WTC11 (cell line): ENCODE data around the gene CDK18.

ENCODE experiments used
- TF ChIP-seq, protein P1 (sequence below): fragments of 200-600 bp; IDR thresholded peaks from 2 replicates; pipeline ENCODE4 v1.8.0; 2022; ENCODE audit warnings: antibody characterized with exemption
- TF ChIP-seq, protein P2 (sequence below): sonication (generic); formaldehyde crosslinking; IDR thresholded peaks from 2 replicates; pipeline ENCODE4 v1.8.1; 2023; ENCODE audit warnings: mild to moderate bottlenecking, missing genetic modification reagents, moderate library complexity

DNA sequence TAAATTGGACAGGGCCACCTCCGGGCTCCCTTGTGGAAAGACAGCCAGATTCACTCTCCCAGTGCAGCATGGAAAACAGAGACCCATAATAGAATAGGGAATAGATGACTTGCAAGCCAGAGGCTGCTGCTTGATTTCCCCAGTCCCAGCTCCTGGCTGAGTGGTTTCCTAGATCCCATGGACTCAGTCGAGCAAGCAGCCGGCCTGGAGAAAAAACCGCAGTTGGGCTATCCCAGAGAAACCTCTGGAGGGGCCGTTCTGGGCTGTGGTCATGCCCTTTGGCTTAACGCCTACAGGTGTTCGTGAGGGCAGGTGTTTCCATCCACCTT lies 65.7 kb downstream of the CDK18 start:
- TF ChIP-seq, protein P1, sequence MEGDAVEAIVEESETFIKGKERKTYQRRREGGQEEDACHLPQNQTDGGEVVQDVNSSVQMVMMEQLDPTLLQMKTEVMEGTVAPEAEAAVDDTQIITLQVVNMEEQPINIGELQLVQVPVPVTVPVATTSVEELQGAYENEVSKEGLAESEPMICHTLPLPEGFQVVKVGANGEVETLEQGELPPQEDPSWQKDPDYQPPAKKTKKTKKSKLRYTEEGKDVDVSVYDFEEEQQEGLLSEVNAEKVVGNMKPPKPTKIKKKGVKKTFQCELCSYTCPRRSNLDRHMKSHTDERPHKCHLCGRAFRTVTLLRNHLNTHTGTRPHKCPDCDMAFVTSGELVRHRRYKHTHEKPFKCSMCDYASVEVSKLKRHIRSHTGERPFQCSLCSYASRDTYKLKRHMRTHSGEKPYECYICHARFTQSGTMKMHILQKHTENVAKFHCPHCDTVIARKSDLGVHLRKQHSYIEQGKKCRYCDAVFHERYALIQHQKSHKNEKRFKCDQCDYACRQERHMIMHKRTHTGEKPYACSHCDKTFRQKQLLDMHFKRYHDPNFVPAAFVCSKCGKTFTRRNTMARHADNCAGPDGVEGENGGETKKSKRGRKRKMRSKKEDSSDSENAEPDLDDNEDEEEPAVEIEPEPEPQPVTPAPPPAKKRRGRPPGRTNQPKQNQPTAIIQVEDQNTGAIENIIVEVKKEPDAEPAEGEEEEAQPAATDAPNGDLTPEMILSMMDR: no peak
- TF ChIP-seq, protein P2, sequence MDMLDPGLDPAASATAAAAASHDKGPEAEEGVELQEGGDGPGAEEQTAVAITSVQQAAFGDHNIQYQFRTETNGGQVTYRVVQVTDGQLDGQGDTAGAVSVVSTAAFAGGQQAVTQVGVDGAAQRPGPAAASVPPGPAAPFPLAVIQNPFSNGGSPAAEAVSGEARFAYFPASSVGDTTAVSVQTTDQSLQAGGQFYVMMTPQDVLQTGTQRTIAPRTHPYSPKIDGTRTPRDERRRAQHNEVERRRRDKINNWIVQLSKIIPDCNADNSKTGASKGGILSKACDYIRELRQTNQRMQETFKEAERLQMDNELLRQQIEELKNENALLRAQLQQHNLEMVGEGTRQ (CRISPR knock-in tag): no peak
